Neural progenitor cell (in vitro differentiated cells): ENCODE results near the gene PRDX1.

Source experiments
- EZH2 ChIP-seq: fragments of 200-600 bp; sonication (generic); IDR thresholded peaks from 2 replicates; pipeline ENCODE4 v1.6.1; 2017; ENCODE audit warnings: antibody characterized with exemption, mild to moderate bottlenecking, moderate library complexity
- EZH2phosphoT487 ChIP-seq: fragments of 200-600 bp; sonication (generic); IDR thresholded peaks from 2 replicates; pipeline ENCODE4 v1.6.1; 2017; ENCODE audit warnings: antibody characterized with exemption
- TF ChIP-seq, protein P1 (sequence below): fragments of 200-600 bp; sonication (generic); IDR thresholded peaks from 2 replicates; pipeline ENCODE4 v1.5.1; 2017; ENCODE audit warnings: antibody characterized with exemption, mild to moderate bottlenecking

DNA sequence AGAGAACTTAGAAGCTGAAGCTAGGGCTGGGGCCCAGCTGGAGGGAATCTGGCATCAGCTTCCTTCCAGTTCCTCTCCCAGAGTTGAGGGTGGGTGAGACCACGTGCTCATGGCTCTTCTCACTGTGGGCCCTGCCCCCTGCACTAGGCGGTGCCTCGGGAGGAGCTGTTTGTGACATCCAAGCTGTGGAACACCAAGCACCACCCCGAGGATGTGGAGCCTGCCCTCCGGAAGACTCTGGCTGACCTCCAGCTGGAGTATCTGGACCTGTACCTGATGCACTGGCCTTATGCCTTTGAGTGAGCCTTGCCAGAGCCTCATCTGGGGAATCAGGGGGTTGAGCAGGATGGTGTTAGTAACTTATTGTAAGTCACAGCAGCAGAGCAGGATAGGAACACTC lies 45.0 kb upstream of the PRDX1 start:
- TF ChIP-seq, protein P1, sequence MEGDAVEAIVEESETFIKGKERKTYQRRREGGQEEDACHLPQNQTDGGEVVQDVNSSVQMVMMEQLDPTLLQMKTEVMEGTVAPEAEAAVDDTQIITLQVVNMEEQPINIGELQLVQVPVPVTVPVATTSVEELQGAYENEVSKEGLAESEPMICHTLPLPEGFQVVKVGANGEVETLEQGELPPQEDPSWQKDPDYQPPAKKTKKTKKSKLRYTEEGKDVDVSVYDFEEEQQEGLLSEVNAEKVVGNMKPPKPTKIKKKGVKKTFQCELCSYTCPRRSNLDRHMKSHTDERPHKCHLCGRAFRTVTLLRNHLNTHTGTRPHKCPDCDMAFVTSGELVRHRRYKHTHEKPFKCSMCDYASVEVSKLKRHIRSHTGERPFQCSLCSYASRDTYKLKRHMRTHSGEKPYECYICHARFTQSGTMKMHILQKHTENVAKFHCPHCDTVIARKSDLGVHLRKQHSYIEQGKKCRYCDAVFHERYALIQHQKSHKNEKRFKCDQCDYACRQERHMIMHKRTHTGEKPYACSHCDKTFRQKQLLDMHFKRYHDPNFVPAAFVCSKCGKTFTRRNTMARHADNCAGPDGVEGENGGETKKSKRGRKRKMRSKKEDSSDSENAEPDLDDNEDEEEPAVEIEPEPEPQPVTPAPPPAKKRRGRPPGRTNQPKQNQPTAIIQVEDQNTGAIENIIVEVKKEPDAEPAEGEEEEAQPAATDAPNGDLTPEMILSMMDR = no peak
- TF ChIP-seq EZH2 (no peak), EZH2phosphoT487 (no peak)
